SHP77 treated with DMSO at 0.1 percent for 48 hours (cell line): ENCODE data around the gene IL36G.

Source experiments
- DNase-seq: peaks from one replicate; lab custom pipeline; 2025; lab: John Stamatoyannopoulos, UW

The IL36G gene

DNA sequence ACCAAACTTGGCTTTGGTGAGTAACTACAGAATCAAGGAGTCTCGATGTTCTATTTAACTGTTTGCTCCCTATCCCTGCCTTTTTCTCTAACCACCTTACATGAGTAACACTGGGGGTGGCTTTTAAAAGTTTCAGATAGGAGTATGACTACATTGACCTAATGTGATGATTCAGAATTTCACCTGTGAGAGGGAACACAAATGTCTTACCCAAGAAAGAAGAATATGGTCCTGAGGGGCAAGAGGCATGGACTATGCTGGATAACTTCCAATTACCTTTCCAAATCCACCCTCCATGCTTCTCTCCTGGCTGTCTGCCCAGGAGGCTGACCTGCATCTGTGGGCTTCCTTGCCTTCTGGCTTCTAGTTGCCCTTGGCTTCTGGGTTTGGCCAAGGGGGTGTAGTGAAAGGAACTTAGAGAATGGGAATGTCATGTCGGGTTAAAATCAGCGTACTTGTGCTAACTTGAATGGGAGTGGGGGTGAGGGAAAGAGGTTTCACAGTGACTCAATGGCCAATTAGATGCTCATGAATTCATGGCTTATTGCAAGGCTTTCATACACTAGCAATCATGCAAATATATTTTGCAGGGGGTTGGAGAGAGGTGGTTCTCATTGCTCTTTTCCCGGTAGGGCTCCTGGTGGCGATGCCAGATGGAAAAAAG, 5.3 kb upstream of the IL36G start:
- DNase-seq: no peak

GRCh38 chr2:112973156-112973555, 4.7 kb upstream of the IL36G start:
- no peak for DNase-seq

DNA sequence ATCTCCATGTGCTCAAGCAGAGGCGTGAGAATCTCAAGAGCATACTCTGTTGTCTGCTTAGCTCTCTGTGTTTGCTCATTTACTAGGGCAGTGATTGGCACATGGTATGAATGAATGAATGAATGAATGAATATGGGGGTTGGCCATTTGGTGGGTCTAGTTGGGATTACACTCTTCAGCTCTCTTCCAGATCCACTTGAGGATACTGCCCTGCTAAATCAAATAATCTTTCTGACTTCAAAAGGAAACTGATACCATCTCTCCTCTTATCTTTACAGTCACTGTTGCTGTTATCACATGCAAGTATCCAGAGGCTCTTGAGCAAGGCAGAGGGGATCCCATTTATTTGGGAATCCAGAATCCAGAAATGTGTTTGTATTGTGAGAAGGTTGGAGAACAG, 1.9 kb downstream of the IL36G start:
- DNase-seq: no peak

DNA sequence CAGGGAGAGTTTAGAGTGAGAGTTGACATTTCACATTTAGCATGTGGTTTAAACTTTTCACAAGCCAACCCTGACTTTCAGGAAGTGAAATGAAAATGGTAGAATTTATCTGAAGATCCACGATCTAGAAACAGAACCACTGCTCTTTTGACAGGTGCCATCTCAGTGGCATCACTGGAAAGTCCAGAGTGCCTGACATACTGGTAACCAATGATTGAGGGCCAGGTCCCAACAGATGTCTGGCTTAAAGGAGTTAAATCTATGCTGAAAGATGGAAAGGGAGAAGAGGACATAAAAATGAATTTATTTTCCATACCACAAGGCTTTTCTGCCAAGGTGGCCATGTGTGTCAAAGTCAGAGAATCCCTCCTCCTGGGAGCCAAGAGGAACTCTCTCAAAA, 2.7 kb downstream of the IL36G start:
- DNase-seq: no peak

- no peak for DNase-seq
Measured at GRCh38 chr2:112985090-112985489, 7.3 kb downstream of the IL36G start.

- no peak for DNase-seq
Measured at GRCh38 chr2:112989611-112990010, 11.8 kb downstream of the IL36G start.

- no peak for DNase-seq
Measured at GRCh38 chr2:112993831-112994230, 16.0 kb downstream of the IL36G start.

DNA sequence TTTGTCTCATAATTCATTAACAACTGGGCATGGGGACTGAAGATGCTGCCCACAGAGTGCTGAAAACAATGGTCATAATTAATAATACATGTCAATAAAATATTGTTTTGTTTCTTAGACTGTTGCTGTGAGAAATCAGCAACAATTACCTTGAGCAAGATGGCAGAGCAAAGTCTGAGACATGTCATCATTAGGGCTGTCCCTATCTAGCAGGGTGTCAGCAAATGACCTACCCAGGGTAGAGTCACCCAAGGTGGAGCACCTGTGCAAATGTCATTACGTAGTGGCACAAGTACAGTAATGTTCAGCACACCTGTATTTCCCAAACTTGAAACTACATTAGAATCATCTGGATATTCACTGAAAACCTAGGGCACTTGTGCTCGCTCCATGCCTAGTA, 16.8 kb downstream of the IL36G start:
- DNase-seq: no peak

GRCh38 chr2:112995346-112995920, 17.6 kb downstream of the IL36G start:
- DNase-seq: no peak

DNA sequence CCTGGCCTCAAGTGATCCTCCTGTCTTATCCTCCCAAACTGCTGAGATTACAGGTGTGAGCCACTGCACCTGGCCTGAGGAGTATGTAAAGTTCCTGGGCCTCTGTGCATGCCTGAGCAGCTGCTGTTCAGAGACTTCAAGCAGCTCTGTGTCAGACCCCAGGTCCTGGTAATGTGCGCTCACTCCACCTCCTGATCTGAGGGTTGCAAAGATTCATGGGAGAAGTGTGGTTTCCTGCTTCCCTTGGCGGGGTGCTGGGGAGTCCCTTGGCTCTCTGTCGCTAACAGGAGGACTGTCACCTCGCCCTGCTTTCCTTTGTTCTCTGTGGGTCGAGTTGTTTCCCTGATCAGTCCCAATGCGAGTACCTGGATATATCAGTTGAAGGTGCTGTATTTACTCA, 18.8 kb downstream of the IL36G start:
- no peak for DNase-seq

GRCh38 chr2:112997151-112997550, 19.3 kb downstream of the IL36G start:
- DNase-seq: no peak

DNA sequence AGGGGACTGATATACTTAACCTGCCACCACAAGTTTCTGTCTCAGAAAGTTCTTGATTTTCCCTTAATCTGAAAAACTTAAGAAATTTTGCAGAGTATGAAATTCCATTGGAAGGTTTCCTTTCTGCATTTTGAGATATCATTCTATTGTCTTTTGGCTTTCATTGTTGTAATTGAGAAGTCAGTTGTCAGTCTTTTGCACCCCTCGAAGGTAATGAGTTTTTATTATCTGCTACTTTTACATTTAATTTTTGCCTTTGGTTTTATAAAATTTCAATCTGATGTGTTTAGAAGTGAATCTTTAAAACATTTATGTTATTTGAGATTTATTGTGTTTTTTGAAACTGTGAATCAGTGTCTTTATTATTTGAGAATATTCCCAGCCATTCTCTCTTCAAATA, 22.6 kb downstream of the IL36G start:
- DNase-seq: no peak

DNA sequence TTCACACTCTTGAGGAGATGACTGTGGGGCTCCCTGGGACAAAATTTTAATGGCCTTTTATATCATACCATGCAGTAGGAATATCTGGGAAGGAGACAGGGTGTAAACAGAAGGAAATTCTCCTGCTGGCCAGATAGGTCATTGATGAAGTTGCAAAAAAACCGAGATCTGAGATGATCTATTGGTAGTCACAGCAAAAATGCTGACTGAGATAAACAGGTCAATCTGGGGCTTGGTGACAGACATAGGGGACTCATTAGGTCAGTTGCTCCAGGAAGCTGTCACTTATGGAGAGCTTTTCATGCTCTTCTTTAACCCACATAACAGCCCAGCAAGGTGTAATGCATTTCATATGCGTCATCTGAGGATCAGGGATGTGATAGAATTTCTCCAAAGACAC, 24.9 kb downstream of the IL36G start:
- no peak for DNase-seq

DNA sequence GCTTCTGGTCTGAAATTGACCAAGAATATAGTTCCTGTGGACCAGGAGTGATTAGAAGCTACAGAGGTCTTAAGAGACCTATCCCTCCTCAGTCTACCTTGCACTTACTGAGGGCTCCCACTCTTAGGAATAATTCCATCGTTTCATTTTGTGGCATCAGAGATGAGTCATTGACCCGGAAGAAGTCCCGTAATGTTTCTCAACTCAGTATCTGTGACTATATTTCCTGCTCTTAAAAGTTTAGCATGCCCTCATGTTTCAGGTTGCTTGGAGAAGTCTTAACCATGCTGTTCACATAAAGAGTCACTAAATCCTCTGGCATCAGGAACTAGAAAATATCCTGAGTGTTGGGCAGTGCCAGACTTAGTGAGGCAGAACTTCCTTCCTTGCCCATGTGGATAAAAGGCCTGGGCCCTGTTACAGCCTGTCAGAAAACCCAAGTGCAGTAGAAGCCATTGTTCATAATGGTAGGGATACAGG, 27.3 kb downstream of the IL36G start, which contains the start of gene IL36A:
TSS of gene IL36A (plus strand) at position 430 of the 480 bp plus-strand sequence. CDS start 413 bp downstream, outside the sequence.
- DNase-seq: no peak

- no peak for DNase-seq
Measured at GRCh38 chr2:113007250-113007649, 29.4 kb downstream of the IL36G start.

GRCh38 chr2:113009622-113010021, 31.8 kb downstream of the IL36G start:
- DNase-seq: no peak

- no peak for DNase-seq
Measured at GRCh38 chr2:113010088-113010487, 32.3 kb downstream of the IL36G start.

DNA sequence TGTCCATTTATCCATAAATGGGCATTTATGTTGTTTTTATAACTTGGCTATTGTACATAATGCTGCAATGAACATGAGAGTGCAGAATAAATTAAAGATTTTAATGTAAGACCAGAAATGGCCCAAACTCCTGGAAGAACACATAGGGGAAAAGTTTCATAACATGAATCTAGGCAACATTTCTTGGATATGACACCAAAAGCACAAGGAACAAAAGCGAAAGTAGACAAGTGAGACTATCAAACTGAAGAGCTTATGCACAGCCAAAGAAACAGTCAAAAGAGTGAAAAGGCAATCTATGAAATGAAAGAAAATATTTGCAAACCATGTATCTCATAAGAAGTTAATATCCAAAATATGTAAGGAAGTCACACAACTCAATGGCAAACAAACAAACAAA, 33.3 kb downstream of the IL36G start:
- DNase-seq: no peak

DNA sequence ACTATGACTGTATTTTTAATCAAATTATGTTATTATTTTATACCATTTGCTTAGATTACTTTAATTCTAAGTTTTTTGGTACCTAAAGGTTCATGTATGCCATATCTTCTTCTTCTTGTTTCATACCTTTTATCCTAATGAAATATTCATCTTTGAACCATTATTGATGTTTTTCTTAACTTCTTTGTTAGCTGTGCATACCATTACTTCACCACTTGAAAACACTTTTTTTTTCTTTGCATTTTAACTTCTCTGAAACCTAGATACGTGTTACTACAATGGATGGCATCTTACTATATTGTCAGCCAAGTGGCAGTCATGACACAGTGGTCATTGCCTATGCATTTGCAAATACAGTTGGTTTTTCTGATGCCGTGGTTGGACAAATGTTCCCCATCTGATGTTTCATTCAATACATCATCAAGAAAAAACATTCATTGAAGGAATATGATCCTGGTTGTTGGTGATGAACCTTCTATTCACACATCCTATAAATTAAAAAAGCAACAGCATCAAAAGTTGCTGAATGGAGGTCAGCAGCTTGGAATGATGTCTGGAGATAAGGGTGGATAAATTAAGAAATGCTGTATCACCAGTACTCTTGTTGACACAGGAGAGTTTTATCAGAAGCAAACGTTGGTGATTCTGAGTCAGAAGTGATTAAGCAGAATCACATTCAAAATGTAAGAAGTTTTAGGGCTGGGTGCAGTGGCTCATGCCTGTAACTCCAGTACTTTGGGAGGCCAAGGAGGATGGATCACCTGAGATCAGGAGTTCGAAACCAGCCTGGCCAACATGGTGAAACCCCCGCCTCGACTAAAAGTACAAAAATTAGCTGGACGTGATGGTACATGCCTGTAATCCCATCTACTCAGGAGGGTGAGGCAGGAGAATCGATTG, 34.9 kb downstream of the IL36G start:
- DNase-seq: no peak

DNA sequence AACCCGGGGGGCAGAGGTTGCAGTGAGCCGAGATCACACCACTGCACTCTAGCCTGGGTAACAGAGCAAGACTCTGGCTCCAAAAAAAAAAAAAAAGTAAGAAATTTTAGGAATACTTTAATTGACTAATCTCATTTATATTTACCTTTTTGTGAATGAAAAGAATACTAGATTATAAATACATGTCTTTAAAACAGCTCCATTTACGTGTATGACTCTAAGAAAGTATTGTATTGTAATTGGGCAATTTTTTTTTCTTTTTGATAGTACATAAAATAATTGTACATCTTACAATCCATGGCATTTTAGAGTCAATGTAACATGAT, 35.5 kb downstream of the IL36G start:
- no peak for DNase-seq

- no peak for DNase-seq
Measured at GRCh38 chr2:113014067-113014466, 36.3 kb downstream of the IL36G start.

DNA sequence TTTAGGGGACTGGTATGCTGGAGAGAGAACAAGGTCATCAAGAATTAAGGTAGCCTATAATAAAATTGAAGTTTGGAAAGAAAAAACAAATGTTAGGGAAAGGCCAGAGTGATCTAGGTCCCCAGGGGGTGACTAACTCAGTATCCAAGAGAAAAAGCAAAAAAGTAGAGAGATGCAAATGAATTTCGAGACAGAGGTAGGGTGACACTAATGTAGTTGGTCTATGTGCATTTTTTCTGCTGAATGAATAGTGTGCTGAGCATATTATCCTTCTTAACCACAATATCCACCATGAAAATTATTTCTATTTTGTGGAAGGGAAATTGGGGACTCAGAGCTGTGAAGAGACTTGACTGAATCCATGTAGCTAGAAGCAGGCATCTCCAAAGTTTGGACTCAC, 37.2 kb downstream of the IL36G start:
- no peak for DNase-seq

GRCh38 chr2:113015655-113016054, 37.8 kb downstream of the IL36G start:
- DNase-seq: no peak
